ENCODE results near the gene CCM2. TPM values are rescaled to one million over a fixed set of nuclear protein-coding genes. Genes with fewer than 3 reads are reported as not detected.

Gene CCM2
- polyA plus RNA-seq, 1 donor from 2014 or later = 25.8 TPM

- no peaks in the 10 kb centered on the region for H4K20me1 ChIP-seq (ENCODE audit: insufficient read depth)
- TF ChIP-seq, protein P1, sequence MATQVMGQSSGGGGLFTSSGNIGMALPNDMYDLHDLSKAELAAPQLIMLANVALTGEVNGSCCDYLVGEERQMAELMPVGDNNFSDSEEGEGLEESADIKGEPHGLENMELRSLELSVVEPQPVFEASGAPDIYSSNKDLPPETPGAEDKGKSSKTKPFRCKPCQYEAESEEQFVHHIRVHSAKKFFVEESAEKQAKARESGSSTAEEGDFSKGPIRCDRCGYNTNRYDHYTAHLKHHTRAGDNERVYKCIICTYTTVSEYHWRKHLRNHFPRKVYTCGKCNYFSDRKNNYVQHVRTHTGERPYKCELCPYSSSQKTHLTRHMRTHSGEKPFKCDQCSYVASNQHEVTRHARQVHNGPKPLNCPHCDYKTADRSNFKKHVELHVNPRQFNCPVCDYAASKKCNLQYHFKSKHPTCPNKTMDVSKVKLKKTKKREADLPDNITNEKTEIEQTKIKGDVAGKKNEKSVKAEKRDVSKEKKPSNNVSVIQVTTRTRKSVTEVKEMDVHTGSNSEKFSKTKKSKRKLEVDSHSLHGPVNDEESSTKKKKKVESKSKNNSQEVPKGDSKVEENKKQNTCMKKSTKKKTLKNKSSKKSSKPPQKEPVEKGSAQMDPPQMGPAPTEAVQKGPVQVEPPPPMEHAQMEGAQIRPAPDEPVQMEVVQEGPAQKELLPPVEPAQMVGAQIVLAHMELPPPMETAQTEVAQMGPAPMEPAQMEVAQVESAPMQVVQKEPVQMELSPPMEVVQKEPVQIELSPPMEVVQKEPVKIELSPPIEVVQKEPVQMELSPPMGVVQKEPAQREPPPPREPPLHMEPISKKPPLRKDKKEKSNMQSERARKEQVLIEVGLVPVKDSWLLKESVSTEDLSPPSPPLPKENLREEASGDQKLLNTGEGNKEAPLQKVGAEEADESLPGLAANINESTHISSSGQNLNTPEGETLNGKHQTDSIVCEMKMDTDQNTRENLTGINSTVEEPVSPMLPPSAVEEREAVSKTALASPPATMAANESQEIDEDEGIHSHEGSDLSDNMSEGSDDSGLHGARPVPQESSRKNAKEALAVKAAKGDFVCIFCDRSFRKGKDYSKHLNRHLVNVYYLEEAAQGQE (IDR thresholded peaks at IDR 0.05; ENCODE audit: borderline replicate concordance) = no peak
- TF ChIP-seq TAF1 (IDR thresholded peaks at IDR 0.05; ENCODE audit: low read depth) (no peak), MXI1 (conservative IDR thresholded peaks at IDR 0.05; ENCODE audit: poor library complexity, severe bottlenecking) (no peak), EP300 (conservative IDR thresholded peaks at IDR 0.05; ENCODE audit: poor library complexity, severe bottlenecking) (no peak), EZH2 (IDR thresholded peaks at IDR 0.05; ENCODE audit: borderline replicate concordance, insufficient read depth, low read length, poor library complexity, severe bottlenecking) (no peak), SMC3 (conservative IDR thresholded peaks at IDR 0.05; ENCODE audit: poor library complexity) (no peak), POLR2AphosphoS5 (IDR thresholded peaks at IDR 0.05) (no peak), RAD21 (conservative IDR thresholded peaks at IDR 0.05) (no peak)
- TF ChIP-seq, protein P2, sequence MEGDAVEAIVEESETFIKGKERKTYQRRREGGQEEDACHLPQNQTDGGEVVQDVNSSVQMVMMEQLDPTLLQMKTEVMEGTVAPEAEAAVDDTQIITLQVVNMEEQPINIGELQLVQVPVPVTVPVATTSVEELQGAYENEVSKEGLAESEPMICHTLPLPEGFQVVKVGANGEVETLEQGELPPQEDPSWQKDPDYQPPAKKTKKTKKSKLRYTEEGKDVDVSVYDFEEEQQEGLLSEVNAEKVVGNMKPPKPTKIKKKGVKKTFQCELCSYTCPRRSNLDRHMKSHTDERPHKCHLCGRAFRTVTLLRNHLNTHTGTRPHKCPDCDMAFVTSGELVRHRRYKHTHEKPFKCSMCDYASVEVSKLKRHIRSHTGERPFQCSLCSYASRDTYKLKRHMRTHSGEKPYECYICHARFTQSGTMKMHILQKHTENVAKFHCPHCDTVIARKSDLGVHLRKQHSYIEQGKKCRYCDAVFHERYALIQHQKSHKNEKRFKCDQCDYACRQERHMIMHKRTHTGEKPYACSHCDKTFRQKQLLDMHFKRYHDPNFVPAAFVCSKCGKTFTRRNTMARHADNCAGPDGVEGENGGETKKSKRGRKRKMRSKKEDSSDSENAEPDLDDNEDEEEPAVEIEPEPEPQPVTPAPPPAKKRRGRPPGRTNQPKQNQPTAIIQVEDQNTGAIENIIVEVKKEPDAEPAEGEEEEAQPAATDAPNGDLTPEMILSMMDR (IDR thresholded peaks at IDR 0.05; ENCODE audit: poor library complexity, severe bottlenecking) = no peak
Observed at GRCh38 chr7:44969049-44969700, 30.8 kb upstream of the CCM2 start.

DNA sequence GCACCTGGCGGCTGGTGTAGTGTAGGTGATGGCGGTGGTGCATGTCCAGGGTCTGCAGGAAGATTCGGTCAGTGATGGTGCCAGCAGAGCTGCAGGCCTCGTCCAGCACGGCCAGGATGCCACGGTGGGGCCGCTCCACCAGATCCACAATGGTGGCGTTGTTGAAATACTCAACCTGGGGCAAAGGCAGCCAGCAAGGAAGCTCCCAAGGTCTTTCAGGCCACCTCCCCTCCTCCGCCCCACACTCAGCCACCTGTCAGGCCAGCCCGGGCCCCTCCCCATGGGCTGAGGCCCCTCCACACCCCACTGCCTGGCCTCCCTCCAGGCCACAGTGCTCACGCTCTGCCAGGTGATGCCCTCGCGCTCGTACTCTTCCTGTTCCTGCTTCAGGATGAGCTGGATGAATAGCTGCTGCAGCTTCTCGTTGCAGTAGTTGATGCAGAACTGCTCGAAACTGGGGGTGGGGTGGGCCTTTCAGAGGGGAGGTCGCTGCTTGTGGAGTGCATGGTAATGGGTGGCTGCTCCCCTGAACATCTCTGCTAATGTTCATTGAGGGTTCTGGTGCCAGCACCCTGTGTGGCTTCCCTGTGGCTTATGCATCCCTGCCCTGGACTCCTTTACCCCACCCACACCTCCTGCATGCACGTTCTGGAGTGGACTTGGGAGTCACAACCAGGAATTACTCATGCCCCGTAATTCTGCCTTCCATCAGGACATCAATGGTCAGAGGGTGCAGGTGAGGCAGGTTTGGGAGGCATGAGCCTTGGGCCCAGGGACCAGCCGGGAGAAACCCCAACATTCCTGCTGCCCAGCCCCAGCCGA is 30.1 kb upstream of the CCM2 start:
- no peak overlapping the region for H2AFZ ChIP-seq (ENCODE audit: low read depth, low read length)
- no peaks in the 10 kb centered on the region for H3F3A ChIP-seq (ENCODE audit: insufficient read depth, low read length, poor library complexity, severe bottlenecking)
- no peaks in the 10 kb centered on the region for H3K79me2 ChIP-seq (replicated peaks; ENCODE audit: insufficient read depth, low read length)
- no peaks in the 10 kb centered on the region for H3K9me3 ChIP-seq (ENCODE audit: low read length)
- H3K27me3 ChIP-seq (ENCODE audit: insufficient read depth, low read depth, low read length) = no peaks in the 10 kb centered on the region
- no peak for TF ChIP-seq POLR2AphosphoS5 (IDR thresholded peaks at IDR 0.05)
- no peak for TF ChIP-seq RAD21 (conservative IDR thresholded peaks at IDR 0.05)
- TF ChIP-seq MXI1 (conservative IDR thresholded peaks at IDR 0.05; ENCODE audit: poor library complexity, severe bottlenecking) = no peak
- TF ChIP-seq EZH2 (IDR thresholded peaks at IDR 0.05; ENCODE audit: borderline replicate concordance, insufficient read depth, low read length, poor library complexity, severe bottlenecking) = no peak
- H3K4me2 ChIP-seq (ENCODE audit: low read length) = no peak overlapping the region
- no peak overlapping the region for H3K27ac ChIP-seq (ENCODE audit: low read length)
- H3K9ac ChIP-seq (ENCODE audit: low read length) = no peak overlapping the region
- no peak overlapping the region for H3K4me3 ChIP-seq (ENCODE audit: low read length)
- no peaks in the 10 kb centered on the region for H4K20me1 ChIP-seq (ENCODE audit: insufficient read depth)
- no peaks in the 10 kb centered on the region for H3K9me2 ChIP-seq (ENCODE audit: insufficient read depth, low read length)
- H3K36me3 ChIP-seq (ENCODE audit: insufficient read depth, low read length) = no peaks in the 10 kb centered on the region

More at GRCh38 chr7:44969049-44969700, 30.8 kb upstream of the CCM2 start:
- Histone ChIP-seq H3K27me3 (ENCODE audit: insufficient read depth, low read depth, low read length) (no peaks in the 10 kb centered on the region), H3K36me3 (ENCODE audit: insufficient read depth, low read length) (no peaks in the 10 kb centered on the region), H3K9ac (ENCODE audit: low read length) (no peak overlapping the region), H3K9me3 (ENCODE audit: low read length) (no peaks in the 10 kb centered on the region), H3F3A (ENCODE audit: insufficient read depth, low read length, poor library complexity, severe bottlenecking) (no peaks in the 10 kb centered on the region), H2AFZ (ENCODE audit: low read depth, low read length) (no peak overlapping the region), H3K4me3 (ENCODE audit: low read length) (no peak overlapping the region), H3K9me2 (ENCODE audit: insufficient read depth, low read length) (no peaks in the 10 kb centered on the region), H3K27ac (ENCODE audit: low read length) (no peak overlapping the region), H3K4me2 (ENCODE audit: low read length) (no peak overlapping the region), H3K79me2 (replicated peaks; ENCODE audit: insufficient read depth, low read length) (no peaks in the 10 kb centered on the region)
